ENCODE results near the gene AIFM3.
A peak's percentile ranks its signal among the peaks of the same experiment; 100 is the strongest.

Gene AIFM3

DNA sequence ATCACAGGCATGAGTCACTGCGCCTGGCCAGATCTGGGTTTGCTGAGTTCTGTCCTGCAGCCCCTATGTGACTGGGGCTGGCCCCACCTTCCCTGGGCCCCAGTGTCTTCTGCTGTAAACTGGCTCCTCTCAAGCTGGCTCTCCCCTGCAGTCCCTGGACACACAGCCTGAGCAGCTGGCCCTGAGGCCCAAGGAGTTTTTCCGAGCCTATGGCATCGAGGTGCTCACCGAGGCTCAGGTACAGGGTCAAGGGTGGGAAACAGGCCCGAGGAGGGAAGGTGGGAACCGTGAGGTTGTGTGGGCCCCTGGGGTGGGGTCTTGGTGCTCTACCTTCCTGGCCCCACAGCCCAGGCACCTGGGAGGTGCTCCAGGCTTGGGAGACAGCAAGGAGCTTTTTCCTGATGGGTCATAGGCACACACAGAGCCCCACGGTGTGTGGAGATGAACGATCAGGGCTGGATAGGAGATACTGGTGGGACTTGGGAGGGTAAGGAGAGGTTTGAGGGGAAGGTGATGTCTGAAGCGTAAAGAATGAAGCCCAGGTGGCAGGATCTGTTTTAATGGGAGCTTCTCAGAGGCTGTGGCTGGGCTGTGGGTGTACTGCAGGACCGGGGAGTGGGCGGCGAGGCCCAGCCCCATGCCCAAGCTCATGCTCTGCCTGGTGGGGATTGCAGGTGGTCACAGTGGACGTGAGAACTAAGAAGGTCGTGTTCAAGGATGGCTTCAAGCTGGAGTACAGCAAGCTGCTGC is 8.7 kb downstream of the AIFM3 start:
- no peak for DNase-seq
- Histone ChIP-seq H3K4me1 (ENCODE audit: control insufficient read depth, insufficient read depth, low read length, poor library complexity, severe bottlenecking) (peaks cover 3% of the 10 kb centered on the region), H3K27me3 (replicated peaks; ENCODE audit: control insufficient read depth, insufficient read depth, low read length, poor library complexity, severe bottlenecking) (no peaks in the 10 kb centered on the region), H3K36me3 (ENCODE audit: control insufficient read depth, insufficient read depth, low read length) (no peaks in the 10 kb centered on the region), H3K4me3 (ENCODE audit: insufficient read depth, low read depth, low read length, poor library complexity, severe bottlenecking) (no peak overlapping the region), H3K9me3 (ENCODE audit: control insufficient read depth, low read length) (no peaks in the 10 kb centered on the region), H3K27ac (ENCODE audit: insufficient read depth, low read length, poor library complexity, severe bottlenecking) (no peak overlapping the region)

DNA sequence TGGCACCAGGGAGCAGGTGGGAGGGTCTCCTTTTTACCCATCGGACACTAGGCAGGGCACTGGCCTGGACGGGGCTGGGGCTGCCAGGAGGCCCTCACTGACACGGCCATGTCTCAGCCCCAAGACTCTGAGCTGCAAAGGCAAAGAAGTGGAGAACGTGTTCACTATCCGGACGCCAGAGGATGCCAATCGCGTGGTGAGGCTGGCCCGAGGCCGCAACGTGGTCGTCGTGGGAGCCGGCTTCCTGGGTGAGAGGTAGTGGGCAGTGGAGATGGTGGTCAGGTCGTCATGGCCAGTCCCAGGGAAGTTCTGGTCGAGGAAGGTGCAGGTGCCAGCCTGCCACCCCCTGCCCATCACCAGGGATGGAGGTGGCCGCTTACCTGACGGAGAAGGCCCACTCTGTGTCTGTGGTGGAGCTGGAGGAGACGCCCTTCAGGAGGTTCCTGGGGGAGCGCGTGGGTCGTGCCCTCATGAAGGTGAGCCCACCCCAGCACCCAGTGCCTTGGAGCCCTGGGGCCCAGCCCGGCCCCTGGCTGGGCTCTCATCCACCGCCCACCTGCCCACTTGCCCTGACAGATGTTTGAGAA is 9.3 kb downstream of the AIFM3 start:
- H3K27ac ChIP-seq (ENCODE audit: insufficient read depth, low read length, poor library complexity, severe bottlenecking), result no peak overlapping the region
- no peak overlapping the region for H3K4me3 ChIP-seq (ENCODE audit: insufficient read depth, low read depth, low read length, poor library complexity, severe bottlenecking)
- H3K36me3 ChIP-seq (ENCODE audit: control insufficient read depth, insufficient read depth, low read length), result no peaks in the 10 kb centered on the region
- no peaks in the 10 kb centered on the region for H3K9me3 ChIP-seq (ENCODE audit: control insufficient read depth, low read length)
- H3K4me1 ChIP-seq (ENCODE audit: control insufficient read depth, insufficient read depth, low read length, poor library complexity, severe bottlenecking), result peaks cover 10% of the 10 kb centered on the region
- no peak for DNase-seq
- H3K27me3 ChIP-seq (replicated peaks; ENCODE audit: control insufficient read depth, insufficient read depth, low read length, poor library complexity, severe bottlenecking), result no peaks in the 10 kb centered on the region

DNA sequence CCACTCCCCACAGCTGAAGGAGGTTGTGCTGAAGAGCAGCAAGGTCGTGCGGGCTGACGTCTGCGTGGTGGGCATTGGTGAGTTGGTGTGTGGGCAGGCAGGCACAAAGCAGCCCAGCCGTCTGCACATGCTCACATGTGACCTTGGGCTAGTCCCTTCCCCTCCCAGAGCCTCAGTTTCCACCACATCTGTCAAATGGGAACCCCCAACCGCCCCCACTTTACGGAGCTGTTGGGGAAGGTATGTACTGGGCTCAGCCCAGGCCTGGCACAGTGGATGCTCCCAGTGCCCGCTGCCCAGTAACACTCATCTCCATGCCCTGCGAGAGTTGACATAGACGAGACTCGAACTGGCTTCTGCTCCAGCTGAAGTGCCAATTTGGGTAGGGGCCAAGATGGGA is 10.0 kb downstream of the AIFM3 start:
- H3K9me3 ChIP-seq (ENCODE audit: control insufficient read depth, low read length), result no peaks in the 10 kb centered on the region
- H3K27me3 ChIP-seq (replicated peaks; ENCODE audit: control insufficient read depth, insufficient read depth, low read length, poor library complexity, severe bottlenecking), result no peaks in the 10 kb centered on the region
- H3K4me3 ChIP-seq (ENCODE audit: insufficient read depth, low read depth, low read length, poor library complexity, severe bottlenecking), result no peak overlapping the region
- no peak for DNase-seq
- H3K36me3 ChIP-seq (ENCODE audit: control insufficient read depth, insufficient read depth, low read length), result no peaks in the 10 kb centered on the region
- H3K27ac ChIP-seq (ENCODE audit: insufficient read depth, low read length, poor library complexity, severe bottlenecking), result no peak overlapping the region
- H3K4me1 ChIP-seq (ENCODE audit: control insufficient read depth, insufficient read depth, low read length, poor library complexity, severe bottlenecking), result peaks cover 13% of the 10 kb centered on the region

DNA sequence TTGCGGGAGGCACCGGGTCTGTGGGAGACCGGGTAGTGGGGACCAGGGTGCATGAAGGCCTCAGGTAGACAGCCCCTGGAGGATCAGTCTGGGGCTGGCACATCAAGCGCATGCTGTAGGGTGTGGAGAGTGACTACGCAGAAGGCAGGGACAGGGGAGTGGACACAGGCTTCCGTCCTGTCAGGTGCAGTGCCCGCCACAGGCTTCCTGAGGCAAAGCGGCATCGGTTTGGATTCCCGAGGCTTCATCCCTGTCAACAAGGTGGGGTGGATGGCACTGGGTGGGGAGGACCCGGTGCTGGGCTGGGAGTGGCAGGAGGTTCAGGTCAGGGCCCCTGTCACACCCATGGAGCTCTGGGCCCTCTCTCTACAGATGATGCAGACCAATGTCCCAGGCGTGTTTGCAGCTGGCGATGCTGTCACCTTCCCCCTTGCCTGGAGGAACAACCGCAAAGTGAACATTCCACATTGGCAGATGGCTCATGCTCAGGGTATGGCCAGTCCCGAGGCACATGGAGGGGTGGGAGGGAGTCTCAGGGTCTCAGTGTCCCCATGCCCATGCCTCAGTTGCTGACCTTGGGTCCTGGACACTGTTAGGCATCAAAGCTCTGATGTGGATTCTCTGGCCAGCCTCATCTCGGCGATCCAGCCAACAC is 10.6 kb downstream of the AIFM3 start:
- H3K4me3 ChIP-seq (ENCODE audit: insufficient read depth, low read depth, low read length, poor library complexity, severe bottlenecking), result no peak overlapping the region
- H3K27ac ChIP-seq (ENCODE audit: insufficient read depth, low read length, poor library complexity, severe bottlenecking), result no peak overlapping the region
- H3K36me3 ChIP-seq (ENCODE audit: control insufficient read depth, insufficient read depth, low read length), result no peaks in the 10 kb centered on the region
- H3K27me3 ChIP-seq (replicated peaks; ENCODE audit: control insufficient read depth, insufficient read depth, low read length, poor library complexity, severe bottlenecking), result no peaks in the 10 kb centered on the region
- H3K9me3 ChIP-seq (ENCODE audit: control insufficient read depth, low read length), result no peaks in the 10 kb centered on the region
- H3K4me1 ChIP-seq (ENCODE audit: control insufficient read depth, insufficient read depth, low read length, poor library complexity, severe bottlenecking), result peaks cover 17% of the 10 kb centered on the region
- no peak for DNase-seq

DNA sequence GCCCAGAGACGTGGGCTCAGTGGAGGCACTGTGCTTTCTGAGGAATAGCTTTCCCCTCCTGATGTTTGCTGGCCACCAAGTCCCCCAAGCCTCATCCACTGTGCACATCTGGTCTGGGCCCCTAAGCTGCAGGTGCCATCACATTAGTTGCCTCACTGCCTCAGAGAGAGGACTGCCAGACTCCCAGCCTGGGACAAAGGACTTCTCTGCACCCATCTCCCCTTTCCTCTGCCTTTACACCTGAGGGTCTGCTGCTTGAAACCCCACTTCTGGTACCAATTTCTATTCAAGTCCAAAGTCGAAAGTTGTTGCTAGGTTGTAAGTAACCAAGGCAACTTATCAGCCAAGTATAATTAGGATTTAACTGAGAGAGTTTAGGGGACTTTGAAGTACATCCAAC is 11.4 kb downstream of the AIFM3 start:
- Histone ChIP-seq H3K36me3 (ENCODE audit: control insufficient read depth, insufficient read depth, low read length) (no peaks in the 10 kb centered on the region), H3K4me3 (ENCODE audit: insufficient read depth, low read depth, low read length, poor library complexity, severe bottlenecking) (no peak overlapping the region), H3K27me3 (replicated peaks; ENCODE audit: control insufficient read depth, insufficient read depth, low read length, poor library complexity, severe bottlenecking) (no peaks in the 10 kb centered on the region), H3K4me1 (ENCODE audit: control insufficient read depth, insufficient read depth, low read length, poor library complexity, severe bottlenecking) (peaks cover 19% of the 10 kb centered on the region), H3K27ac (ENCODE audit: insufficient read depth, low read length, poor library complexity, severe bottlenecking) (no peak overlapping the region), H3K9me3 (ENCODE audit: control insufficient read depth, low read length) (no peaks in the 10 kb centered on the region)
- DNase-seq, result no peak

DNA sequence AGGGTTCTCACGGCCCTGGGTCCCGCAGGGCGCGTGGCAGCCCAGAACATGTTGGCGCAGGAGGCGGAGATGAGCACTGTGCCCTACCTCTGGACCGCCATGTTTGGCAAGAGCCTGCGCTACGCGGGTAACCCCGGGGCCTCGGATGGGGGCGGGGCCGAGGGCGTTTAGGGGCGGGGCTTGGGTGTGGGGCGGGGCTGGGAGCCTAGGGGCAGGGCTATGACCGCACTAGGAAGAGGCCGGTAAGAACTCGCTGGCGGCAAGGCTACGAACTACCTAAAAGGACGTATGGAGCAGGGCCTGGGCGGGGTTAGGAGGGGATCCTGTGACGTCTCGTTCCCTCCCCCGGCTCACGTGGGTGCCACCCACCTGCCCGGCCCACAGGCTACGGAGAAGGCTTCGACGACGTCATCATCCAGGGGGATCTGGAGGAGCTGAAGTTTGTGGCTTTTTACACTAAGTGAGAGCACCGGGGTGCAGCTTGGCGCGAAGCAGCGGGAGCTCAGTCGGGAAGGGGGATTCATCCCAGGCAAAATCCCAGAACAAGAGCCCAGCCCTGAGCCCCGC is 12.3 kb downstream of the AIFM3 start:
- DNase-seq, result peak; percentile 41 to 51 (median 44)
- H3K4me1 ChIP-seq (ENCODE audit: control insufficient read depth, insufficient read depth, low read length, poor library complexity, severe bottlenecking), result peaks cover 19% of the 10 kb centered on the region
- no peaks in the 10 kb centered on the region for H3K9me3 ChIP-seq (ENCODE audit: control insufficient read depth, low read length)
- H3K27me3 ChIP-seq (replicated peaks; ENCODE audit: control insufficient read depth, insufficient read depth, low read length, poor library complexity, severe bottlenecking), result no peaks in the 10 kb centered on the region
- H3K27ac ChIP-seq (ENCODE audit: insufficient read depth, low read length, poor library complexity, severe bottlenecking), result no peak overlapping the region
- peaks cover under 1% of the 10 kb centered on the region for H3K36me3 ChIP-seq (ENCODE audit: control insufficient read depth, insufficient read depth, low read length)
- H3K4me3 ChIP-seq (ENCODE audit: insufficient read depth, low read depth, low read length, poor library complexity, severe bottlenecking), result no peak overlapping the region

DNA sequence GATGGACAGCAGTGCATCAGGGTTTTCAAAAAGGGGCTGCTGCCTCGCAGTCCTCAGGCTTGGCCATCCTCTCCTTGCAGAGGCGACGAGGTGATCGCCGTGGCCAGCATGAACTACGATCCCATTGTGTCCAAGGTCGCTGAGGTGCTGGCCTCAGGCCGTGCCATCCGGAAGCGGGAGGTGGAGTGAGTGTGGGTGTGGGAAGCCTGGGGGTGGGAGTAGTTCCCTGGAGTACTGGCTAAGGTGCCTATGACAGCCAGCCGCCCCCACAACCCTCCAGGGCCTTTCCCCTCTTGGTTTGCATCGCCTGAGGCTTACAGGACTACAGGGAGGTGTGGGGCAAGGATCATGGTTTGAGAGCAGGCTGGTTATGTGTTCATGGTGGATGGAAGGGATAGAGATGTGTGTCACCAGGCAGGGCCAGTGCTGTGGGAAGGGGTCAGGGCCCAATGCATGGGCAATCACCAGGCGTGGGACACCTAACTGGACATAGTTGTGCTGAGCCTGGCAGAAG is 12.9 kb downstream of the AIFM3 start:
- Histone ChIP-seq H3K36me3 (ENCODE audit: control insufficient read depth, insufficient read depth, low read length) (peaks cover 5% of the 10 kb centered on the region), H3K27me3 (replicated peaks; ENCODE audit: control insufficient read depth, insufficient read depth, low read length, poor library complexity, severe bottlenecking) (no peaks in the 10 kb centered on the region), H3K4me1 (ENCODE audit: control insufficient read depth, insufficient read depth, low read length, poor library complexity, severe bottlenecking) (peaks cover 19% of the 10 kb centered on the region), H3K4me3 (ENCODE audit: insufficient read depth, low read depth, low read length, poor library complexity, severe bottlenecking) (no peak overlapping the region), H3K9me3 (ENCODE audit: control insufficient read depth, low read length) (no peaks in the 10 kb centered on the region), H3K27ac (ENCODE audit: insufficient read depth, low read length, poor library complexity, severe bottlenecking) (no peak overlapping the region)
- no peak for DNase-seq

DNA sequence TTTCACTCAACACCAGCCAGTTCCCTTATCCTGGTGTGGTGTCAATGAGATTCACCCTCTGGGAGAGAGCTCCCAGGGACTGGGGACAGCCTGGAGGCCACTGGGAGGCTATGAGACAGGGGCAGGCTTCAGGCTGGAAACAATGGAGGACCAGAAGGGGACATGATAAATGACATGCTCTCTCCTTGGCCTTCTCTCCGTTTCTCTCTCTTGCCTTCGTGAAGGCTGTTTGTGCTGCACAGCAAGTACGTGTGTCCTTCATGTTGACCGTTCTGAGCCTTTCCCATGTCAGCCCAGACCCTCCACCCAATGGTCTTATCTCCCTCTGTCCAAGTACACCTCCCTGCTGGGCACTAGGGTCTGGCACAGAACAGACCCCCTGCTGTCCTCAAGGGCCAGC is 13.5 kb downstream of the AIFM3 start:
- no peaks in the 10 kb centered on the region for H3K9me3 ChIP-seq (ENCODE audit: control insufficient read depth, low read length)
- H3K27ac ChIP-seq (ENCODE audit: insufficient read depth, low read length, poor library complexity, severe bottlenecking), result no peak overlapping the region
- H3K36me3 ChIP-seq (ENCODE audit: control insufficient read depth, insufficient read depth, low read length), result peaks cover 5% of the 10 kb centered on the region
- H3K4me1 ChIP-seq (ENCODE audit: control insufficient read depth, insufficient read depth, low read length, poor library complexity, severe bottlenecking), result peaks cover 19% of the 10 kb centered on the region
- no peak for DNase-seq
- H3K4me3 ChIP-seq (ENCODE audit: insufficient read depth, low read depth, low read length, poor library complexity, severe bottlenecking), result no peak overlapping the region
- H3K27me3 ChIP-seq (replicated peaks; ENCODE audit: control insufficient read depth, insufficient read depth, low read length, poor library complexity, severe bottlenecking), result no peaks in the 10 kb centered on the region

DNA sequence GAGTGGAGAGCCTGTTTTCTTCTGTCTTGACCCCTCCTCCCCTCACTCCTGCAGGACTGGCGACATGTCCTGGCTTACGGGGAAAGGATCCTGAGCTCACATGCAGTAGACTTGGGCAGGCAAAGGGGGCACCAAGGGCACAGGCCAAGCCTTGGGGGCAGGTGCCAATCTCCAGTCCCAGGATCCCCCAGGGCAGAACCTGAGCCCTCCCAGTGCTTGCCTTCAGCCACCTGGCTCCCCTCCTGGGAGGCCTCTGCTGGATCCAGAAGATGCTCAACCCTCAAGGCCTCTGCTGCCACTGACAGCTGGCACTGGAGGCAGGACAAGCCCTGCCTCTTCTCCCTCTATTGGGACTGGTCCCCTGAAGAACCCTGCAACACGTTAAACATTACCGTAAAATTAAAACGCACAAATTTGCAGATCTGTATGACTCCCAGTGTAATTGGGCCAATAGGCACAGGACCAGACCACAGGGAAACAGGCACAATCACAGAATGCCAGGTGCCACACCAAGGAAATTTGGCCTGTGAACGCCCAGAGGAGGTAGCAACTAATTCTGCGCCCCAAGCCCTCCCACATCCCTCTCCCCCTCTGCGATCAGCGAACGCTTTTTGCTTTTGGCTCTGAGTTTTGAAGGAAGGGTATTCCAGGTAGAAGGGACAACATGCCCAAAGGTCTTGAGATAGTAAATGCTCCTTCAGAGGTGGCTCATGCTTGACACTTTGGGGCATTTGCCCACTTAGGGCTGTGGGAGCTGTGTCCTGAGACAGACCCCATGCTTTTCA is 14.1 kb downstream of the AIFM3 start:
- Histone ChIP-seq H3K9me3 (ENCODE audit: control insufficient read depth, low read length) (no peaks in the 10 kb centered on the region), H3K27me3 (replicated peaks; ENCODE audit: control insufficient read depth, insufficient read depth, low read length, poor library complexity, severe bottlenecking) (no peaks in the 10 kb centered on the region), H3K4me1 (ENCODE audit: control insufficient read depth, insufficient read depth, low read length, poor library complexity, severe bottlenecking) (peaks cover 19% of the 10 kb centered on the region), H3K27ac (ENCODE audit: insufficient read depth, low read length, poor library complexity, severe bottlenecking) (peak overlapping the region; percentile 64), H3K4me3 (ENCODE audit: insufficient read depth, low read depth, low read length, poor library complexity, severe bottlenecking) (peak overlapping the region; percentile 70), H3K36me3 (ENCODE audit: control insufficient read depth, insufficient read depth, low read length) (peaks cover 5% of the 10 kb centered on the region)
- DNase-seq, result no peak

All from effector memory CD4-positive, alpha-beta T cell (primary cell).